Erythroblast (primary cell): ENCODE results near the gene ZFHX3.

ENCODE experiments used
- GATA1 ChIP-seq: IDR thresholded peaks from 2 replicates; pipeline ENCODE4 v1.6.1; 2011; ENCODE audit warnings: low read depth, mild to moderate bottlenecking, control low read depth, low read length, moderate library complexity
- POLR2A ChIP-seq: IDR thresholded peaks from 2 replicates; pipeline ENCODE4 v1.6.1; 2011; ENCODE audit warnings: mild to moderate bottlenecking, low read length

DNA sequence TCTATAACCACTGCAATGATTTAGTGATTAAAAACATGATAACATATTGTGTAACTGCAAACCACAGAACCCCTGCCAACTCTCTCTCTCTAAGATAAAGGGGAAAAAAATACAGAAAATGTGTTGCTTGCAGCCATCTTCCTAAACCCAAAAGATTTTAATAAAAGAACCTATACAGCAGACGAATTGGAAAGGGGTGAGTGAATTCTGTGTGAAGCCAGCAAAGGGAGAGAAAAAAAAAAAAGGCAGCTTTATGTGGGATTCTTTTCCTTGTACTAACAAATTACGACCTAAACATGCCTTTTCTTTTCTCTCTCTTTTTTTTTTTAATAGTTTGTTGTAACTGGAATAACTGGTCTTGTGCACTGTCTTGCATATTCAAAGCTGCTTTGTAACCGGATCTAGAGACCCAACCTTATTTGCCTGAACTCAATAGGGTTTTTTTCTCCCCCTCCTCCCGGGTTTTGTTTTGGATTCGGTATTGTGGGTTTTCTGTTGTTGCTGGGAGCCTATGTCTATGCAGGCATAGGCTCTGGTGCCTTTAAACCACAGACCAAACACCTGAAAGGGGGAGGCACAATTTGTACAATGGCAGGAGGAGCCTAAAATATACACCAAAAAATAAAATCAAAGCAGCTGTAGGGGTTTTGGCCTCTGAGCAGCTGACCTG, 7.0 kb upstream of the ZFHX3 start:
- TF ChIP-seq POLR2A (no peak), GATA1 (no peak)
